RWPE1 (cell line): ENCODE data around the gene DDX39A.

Source experiments
- CTCF ChIA-PET: fragments of 350-600 bp; sonication (Branson Sonifier 250); formaldehyde crosslinking; extraction: SDS; loops from one replicate; lab custom pipeline; 2021; lab: Yijun Ruan, JAX
- POLR2A ChIA-PET: fragments of 400-600 bp; formaldehyde crosslinking; extraction: SDS; loops from one replicate; lab custom pipeline; 2020; ENCODE audit warnings: antibody characterized with exemption; ENCODE audit not compliant: low non-redundant PET; lab: Yijun Ruan, JAX
- DNase-seq: peaks from one replicate; pipeline ENCODE4 v3.0.0; 2012; ENCODE audit warnings: low spot score
- H3K27ac ChIP-seq: fragments of 450-650 bp; 2 replicates; pipeline ENCODE4 v1.5.1; 2017
- TF ChIP-seq, protein P1 (sequence below): fragments of 450-650 bp; conservative IDR thresholded peaks from 2 replicates; pipeline ENCODE4 v1.5.1; 2017; ENCODE audit warnings: low read depth, mild to moderate bottlenecking

Gene DDX39A

DNA sequence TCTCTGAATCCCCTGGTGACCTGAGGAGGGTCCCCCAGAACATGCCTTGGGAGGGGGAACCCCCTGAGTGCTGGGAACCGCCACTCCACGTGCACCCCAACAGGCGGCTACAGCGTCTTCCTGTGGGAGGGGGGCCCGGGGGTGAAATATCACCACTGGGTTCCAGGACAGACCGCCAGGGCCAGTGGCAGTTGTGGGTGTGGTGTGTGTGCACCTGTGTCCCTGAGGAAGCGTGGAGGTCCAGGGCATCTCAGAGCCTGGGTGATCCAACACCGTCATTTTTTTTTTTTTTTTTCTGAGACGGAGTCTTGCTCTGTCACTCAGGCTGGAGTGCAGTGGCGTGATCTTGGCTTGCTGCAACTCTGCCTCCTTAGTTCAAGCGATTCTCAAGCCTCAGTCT, 33.6 kb downstream of the DDX39A start:
- no peak for DNase-seq
- H3K27ac ChIP-seq, result peak overlapping the region; percentile 94
- TF ChIP-seq, protein P1, sequence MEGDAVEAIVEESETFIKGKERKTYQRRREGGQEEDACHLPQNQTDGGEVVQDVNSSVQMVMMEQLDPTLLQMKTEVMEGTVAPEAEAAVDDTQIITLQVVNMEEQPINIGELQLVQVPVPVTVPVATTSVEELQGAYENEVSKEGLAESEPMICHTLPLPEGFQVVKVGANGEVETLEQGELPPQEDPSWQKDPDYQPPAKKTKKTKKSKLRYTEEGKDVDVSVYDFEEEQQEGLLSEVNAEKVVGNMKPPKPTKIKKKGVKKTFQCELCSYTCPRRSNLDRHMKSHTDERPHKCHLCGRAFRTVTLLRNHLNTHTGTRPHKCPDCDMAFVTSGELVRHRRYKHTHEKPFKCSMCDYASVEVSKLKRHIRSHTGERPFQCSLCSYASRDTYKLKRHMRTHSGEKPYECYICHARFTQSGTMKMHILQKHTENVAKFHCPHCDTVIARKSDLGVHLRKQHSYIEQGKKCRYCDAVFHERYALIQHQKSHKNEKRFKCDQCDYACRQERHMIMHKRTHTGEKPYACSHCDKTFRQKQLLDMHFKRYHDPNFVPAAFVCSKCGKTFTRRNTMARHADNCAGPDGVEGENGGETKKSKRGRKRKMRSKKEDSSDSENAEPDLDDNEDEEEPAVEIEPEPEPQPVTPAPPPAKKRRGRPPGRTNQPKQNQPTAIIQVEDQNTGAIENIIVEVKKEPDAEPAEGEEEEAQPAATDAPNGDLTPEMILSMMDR, result no peak
- CTCF ChIA-PET, result no interaction called here
- POLR2A ChIA-PET, result interaction anchor here (0.7 kb wide), 1 partner anchor 20 kb away, joined by 7 read pairs; no protein-coding TSS in a partner anchor

GRCh38 chr19:14383661-14384555, 35.2 kb downstream of the DDX39A start:
- ChIA-PET CTCF (interaction anchor here (0.6 to 1.3 kb wide), 3 partner anchors 9 to 22 kb away, joined by 3 read pairs; no protein-coding TSS in a partner anchor), POLR2A (no interaction called here)
- peak; percentile 78 for DNase-seq
- peak overlapping the region; percentile 94 for H3K27ac ChIP-seq
- TF ChIP-seq, protein P1, result no peak

GRCh38 chr19:14381689-14382474, 37.3 kb downstream of the DDX39A start:
- TF ChIP-seq, protein P1, result no peak
- POLR2A ChIA-PET, result interaction anchor here (0.7 kb wide), 1 partner anchor 22 kb away, joined by 3 read pairs; no protein-coding TSS in a partner anchor
- H3K27ac ChIP-seq, result peak overlapping the region; percentile 94
- CTCF ChIA-PET, result interaction anchor here (0.6 to 1.3 kb wide), 5 partner anchors 33 to 562 kb away, joined by 3 to 8 read pairs (median 5); partner anchors contain the start of gene ASF1B
- DNase-seq, result peak; percentile 46

DNA sequence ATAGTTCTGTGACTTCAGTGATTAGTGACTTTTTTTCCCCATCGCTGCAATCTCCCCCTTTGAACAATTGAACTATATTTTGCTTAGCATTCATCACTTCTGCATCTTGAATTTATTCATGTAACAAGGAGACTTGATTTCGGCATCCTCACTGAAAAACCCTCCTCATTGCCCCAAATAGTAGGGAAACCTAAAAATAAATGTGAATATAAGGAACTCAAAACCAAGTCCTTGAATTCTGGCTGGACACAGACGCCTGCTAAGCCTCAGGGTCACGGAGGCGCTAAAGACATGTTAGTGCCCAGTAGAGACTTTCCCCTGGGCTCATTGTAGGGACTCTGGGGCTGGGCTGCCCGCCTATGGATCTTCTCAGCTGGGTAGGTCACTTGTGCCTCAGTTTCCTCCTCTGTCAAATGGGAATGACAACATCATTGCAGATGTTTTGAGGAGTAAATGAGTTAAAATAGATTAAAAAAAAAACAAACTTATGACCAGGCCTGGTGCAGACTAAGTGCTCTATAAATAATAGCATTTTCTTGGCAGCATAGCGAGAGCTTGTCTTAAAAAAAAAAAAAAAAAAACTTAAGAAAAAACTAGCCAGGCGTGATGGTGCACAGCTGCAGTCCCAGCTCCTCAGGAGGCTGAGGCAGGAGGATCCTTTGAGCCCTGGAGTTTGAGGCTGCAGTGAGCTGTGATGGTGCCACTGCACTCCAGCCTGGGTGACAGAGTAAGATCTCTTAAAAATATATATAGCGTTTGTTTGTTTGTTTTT, 39.7 kb downstream of the DDX39A start:
- DNase-seq, result no peak
- H3K27ac ChIP-seq, result peak overlapping the region; percentile 94
- TF ChIP-seq, protein P1, result no peak
- CTCF ChIA-PET, result interaction anchor here (0.9 kb wide), 1 partner anchor 243 kb away, joined by 4 read pairs; no protein-coding TSS in a partner anchor
- POLR2A ChIA-PET, result no interaction called here

DNA sequence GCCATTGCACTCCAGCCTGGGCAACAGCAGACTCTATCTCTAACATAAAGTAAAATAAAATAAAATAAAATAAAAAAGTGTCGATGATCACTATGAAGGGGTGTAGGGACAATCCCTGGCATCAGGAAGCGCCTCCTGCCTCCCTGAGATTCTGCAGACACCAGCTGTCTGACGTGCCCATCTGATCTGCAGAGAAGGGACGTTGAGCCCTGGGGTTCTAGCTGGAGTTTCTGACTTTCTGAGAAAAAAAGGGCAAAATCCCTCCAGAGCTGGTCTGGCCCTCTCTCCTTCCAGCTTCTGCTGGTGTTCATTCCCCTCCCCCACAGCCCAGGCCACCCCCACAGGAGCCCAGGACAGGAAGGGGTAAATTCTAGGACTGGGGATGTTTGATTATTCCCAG, 40.3 kb downstream of the DDX39A start:
- DNase-seq, result no peak
- H3K27ac ChIP-seq, result no peak overlapping the region
- ChIA-PET CTCF (interaction anchor here (0.5 to 0.9 kb wide), 2 partner anchors 242 to 501 kb away, joined by 3 to 4 read pairs; no protein-coding TSS in a partner anchor), POLR2A (no interaction called here)
- TF ChIP-seq, protein P1, result no peak
